Ishikawa (cell line): ENCODE measurements around the gene CERS6.

Source experiments
- CEBPB ChIP-seq: IDR thresholded peaks from 2 replicates; pipeline ENCODE4 v1.6.1; 2012
- CREB1 ChIP-seq: IDR thresholded peaks from 2 replicates; pipeline ENCODE4 v1.6.1; 2012; ENCODE audit warnings: low read depth
- EGR1 ChIP-seq: IDR thresholded peaks from 2 replicates; pipeline ENCODE4 v1.6.1; 2012
- EP300 ChIP-seq: IDR thresholded peaks from 2 replicates; pipeline ENCODE4 v1.6.1; 2012; ENCODE audit warnings: borderline replicate concordance
- FOXM1 ChIP-seq: IDR thresholded peaks from 2 replicates; pipeline ENCODE4 v1.6.1; 2012; ENCODE audit warnings: low read depth, borderline replicate concordance
- NFIC ChIP-seq: IDR thresholded peaks from 2 replicates; pipeline ENCODE4 v1.6.1; 2012
- RAD21 ChIP-seq: IDR thresholded peaks from 2 replicates; pipeline ENCODE4 v1.6.1; 2012; ENCODE audit warnings: low read depth
- TAF1 ChIP-seq: IDR thresholded peaks from 2 replicates; pipeline ENCODE4 v1.6.1; 2012; ENCODE audit warnings: low read depth, mild to moderate bottlenecking
- TCF12 ChIP-seq: IDR thresholded peaks from 2 replicates; pipeline ENCODE4 v1.6.1; 2012; ENCODE audit warnings: low read depth
- TEAD4 ChIP-seq: IDR thresholded peaks from 2 replicates; pipeline ENCODE4 v1.6.1; 2012
- YY1 ChIP-seq: IDR thresholded peaks from 2 replicates; pipeline ENCODE4 v1.6.1; 2012; ENCODE audit warnings: low read depth
- ZBTB7A ChIP-seq: IDR thresholded peaks from 2 replicates; pipeline ENCODE4 v1.6.1; 2012; ENCODE audit warnings: low read depth
- TF ChIP-seq, protein P1 (sequence below): IDR thresholded peaks from 2 replicates; pipeline ENCODE4 v1.6.1; 2012; ENCODE audit warnings: low read depth, mild to moderate bottlenecking
- TF ChIP-seq, protein P2 (sequence below): IDR thresholded peaks from 2 replicates; pipeline ENCODE4 v1.6.1; 2012
- TF ChIP-seq, protein P3 (sequence below): IDR thresholded peaks from 2 replicates; pipeline ENCODE4 v1.6.1; 2012

The CERS6 gene

DNA sequence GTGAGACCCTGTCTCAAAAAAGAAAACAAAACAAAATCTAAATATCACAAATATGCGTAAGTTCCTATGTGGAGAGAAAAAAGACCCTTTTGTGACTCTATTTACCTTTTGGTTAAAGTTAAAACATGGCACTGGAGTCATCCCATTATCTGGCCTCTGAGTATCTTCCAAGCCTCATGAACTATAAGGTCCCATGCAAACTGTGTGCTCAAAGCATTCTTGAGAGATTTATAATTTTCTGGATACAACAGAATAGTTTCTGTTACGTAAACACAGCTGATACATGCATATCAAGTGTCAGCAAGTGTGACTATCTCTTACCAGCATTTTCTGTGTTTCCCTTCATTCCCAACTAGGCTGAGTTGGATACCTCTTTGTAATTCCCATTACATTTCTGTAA lies 337.5 kb downstream of the CERS6 start:
- TF ChIP-seq RAD21, result no peak
- no peak for TF ChIP-seq EP300
- no peak for TF ChIP-seq ZBTB7A
- TF ChIP-seq, protein P1, sequence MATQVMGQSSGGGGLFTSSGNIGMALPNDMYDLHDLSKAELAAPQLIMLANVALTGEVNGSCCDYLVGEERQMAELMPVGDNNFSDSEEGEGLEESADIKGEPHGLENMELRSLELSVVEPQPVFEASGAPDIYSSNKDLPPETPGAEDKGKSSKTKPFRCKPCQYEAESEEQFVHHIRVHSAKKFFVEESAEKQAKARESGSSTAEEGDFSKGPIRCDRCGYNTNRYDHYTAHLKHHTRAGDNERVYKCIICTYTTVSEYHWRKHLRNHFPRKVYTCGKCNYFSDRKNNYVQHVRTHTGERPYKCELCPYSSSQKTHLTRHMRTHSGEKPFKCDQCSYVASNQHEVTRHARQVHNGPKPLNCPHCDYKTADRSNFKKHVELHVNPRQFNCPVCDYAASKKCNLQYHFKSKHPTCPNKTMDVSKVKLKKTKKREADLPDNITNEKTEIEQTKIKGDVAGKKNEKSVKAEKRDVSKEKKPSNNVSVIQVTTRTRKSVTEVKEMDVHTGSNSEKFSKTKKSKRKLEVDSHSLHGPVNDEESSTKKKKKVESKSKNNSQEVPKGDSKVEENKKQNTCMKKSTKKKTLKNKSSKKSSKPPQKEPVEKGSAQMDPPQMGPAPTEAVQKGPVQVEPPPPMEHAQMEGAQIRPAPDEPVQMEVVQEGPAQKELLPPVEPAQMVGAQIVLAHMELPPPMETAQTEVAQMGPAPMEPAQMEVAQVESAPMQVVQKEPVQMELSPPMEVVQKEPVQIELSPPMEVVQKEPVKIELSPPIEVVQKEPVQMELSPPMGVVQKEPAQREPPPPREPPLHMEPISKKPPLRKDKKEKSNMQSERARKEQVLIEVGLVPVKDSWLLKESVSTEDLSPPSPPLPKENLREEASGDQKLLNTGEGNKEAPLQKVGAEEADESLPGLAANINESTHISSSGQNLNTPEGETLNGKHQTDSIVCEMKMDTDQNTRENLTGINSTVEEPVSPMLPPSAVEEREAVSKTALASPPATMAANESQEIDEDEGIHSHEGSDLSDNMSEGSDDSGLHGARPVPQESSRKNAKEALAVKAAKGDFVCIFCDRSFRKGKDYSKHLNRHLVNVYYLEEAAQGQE, result no peak
- no peak for TF ChIP-seq FOXM1
- no peak for TF ChIP-seq NFIC
- no peak for TF ChIP-seq TAF1
- TF ChIP-seq, protein P2, sequence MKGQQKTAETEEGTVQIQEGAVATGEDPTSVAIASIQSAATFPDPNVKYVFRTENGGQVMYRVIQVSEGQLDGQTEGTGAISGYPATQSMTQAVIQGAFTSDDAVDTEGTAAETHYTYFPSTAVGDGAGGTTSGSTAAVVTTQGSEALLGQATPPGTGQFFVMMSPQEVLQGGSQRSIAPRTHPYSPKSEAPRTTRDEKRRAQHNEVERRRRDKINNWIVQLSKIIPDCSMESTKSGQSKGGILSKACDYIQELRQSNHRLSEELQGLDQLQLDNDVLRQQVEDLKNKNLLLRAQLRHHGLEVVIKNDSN, result no peak
- no peak for TF ChIP-seq EGR1
- no peak for TF ChIP-seq TCF12
- TF ChIP-seq, protein P3, sequence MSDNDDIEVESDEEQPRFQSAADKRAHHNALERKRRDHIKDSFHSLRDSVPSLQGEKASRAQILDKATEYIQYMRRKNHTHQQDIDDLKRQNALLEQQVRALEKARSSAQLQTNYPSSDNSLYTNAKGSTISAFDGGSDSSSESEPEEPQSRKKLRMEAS, result no peak
- TF ChIP-seq TEAD4, result no peak

DNA sequence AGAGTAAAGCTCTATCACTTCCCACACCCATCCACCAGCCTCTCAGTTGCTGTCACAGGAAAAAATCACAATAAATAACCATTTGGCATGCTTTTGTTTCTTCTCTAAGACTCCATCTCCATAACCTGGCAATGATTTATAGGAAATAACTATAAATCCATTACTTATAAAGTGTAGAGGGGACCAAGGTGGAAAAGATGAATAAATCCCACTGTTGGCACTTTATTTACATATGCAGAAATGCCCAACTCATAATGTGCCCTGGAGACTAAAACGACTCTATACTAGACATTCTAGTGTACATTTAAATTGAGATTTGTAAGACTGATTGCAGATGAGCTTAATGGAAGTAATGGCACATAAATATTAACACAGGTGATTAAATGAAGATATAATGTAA lies 338.9 kb downstream of the CERS6 start:
- TF ChIP-seq TAF1 (no peak), RAD21 (no peak), CREB1 (no peak)

DNA sequence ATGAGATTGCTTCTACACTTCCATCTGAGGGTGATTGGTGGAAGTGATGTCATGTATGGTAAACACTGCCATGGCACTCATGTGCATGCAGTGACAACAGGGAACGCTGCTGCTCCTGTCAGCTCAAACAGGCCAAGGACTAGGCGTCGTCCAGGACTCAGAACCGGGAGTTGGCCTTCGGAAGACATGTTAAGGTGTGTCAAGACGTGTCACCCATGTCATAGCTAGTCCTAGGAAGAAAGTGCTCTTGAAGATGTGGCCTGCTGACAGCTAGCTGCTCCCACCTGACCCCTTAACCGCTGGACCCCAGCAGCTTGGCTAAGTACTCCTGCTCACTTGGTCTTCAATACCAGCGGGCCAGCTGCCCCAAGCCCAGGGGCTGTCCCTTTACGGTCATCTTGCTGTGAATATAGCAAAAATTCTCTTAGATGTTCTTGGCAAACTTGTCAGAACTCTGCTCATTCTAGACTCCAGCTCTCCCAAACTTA lies 340.1 kb downstream of the CERS6 start:
- TF ChIP-seq CREB1 (no peak), ZBTB7A (no peak), FOXM1 (no peak), EGR1 (no peak), YY1 (no peak), CEBPB (no peak), TCF12 (no peak), NFIC (no peak)
- TF ChIP-seq, protein P1, result no peak

DNA sequence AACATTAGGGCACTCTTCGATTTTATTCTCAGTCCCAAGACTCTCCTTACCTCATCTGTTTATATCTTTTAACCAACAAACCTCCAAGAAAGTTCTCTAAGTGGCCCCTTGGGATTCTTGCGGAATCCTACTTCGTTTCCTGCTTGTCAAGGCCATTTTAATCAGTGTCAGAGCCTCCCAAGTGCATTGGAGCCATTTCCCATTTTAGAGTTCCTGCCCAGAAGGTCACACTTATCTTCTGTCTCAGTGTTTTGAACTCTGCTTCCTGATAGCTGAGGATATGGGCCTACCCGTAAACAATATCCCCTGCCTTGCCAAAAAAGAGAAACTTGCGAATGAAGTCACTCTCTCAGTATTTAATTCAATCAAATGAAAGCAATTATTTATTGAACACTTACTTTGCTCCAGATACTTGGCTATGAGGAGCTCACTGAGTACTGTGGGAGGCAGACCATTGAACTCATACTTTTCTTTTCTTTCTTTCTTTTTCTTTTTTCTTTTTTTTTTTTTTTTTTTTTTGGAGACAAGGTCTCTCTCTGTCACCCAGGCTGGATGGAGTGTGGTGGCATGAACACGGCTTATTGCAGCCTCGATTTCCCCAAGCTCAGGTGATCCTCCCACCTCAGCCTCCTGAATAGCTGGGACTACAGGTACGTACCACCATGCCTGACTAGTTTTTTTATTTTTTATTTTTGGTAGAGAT lies 340.7 kb downstream of the CERS6 start:
- TF ChIP-seq YY1, result no peak
- TF ChIP-seq, protein P1, result no peak
- no peak for TF ChIP-seq EGR1
- TF ChIP-seq TAF1, result no peak
- no peak for TF ChIP-seq CEBPB
- no peak for TF ChIP-seq TEAD4
- no peak for TF ChIP-seq ZBTB7A
- no peak for TF ChIP-seq RAD21
- TF ChIP-seq, protein P3, result no peak
- TF ChIP-seq EP300, result no peak

DNA sequence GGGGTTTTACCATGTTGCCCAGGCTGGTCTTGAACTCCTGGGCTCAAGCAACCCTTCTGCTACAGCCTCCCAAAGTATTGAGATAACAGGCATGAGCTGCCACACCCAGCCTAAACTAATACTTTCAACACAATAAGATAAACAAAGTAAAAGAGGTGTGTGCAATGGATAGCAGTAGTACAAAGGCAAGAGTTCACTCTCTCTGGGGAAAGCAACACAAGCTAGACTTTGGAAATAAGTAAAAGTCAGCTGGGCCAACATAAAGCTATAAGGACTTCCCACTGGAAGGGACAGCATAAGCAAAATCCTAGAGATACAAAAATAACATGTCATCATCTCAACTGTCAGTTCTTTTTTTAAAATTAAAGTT lies 341.2 kb downstream of the CERS6 start:
- no peak for TF ChIP-seq FOXM1
- no peak for TF ChIP-seq CREB1
- TF ChIP-seq YY1, result no peak
- TF ChIP-seq EP300, result no peak
- TF ChIP-seq, protein P2, result no peak
- TF ChIP-seq, protein P3, result no peak
- TF ChIP-seq ZBTB7A, result no peak
- TF ChIP-seq TCF12, result no peak
- no peak for TF ChIP-seq CEBPB
- TF ChIP-seq TAF1, result no peak
- TF ChIP-seq TEAD4, result no peak
- TF ChIP-seq RAD21, result no peak
- TF ChIP-seq NFIC, result no peak
- TF ChIP-seq EGR1, result no peak
- TF ChIP-seq, protein P1, result no peak
